ENCODE results near the gene ARHGEF26.

The ARHGEF26 gene

GRCh38 chr3:154304116-154304786 lies 183.1 kb downstream of the ARHGEF26 start:
- no peak overlapping the region for H3K27ac ChIP-seq
- TF ChIP-seq CTCF (IDR thresholded peaks at IDR 0.05) (no peak), ZFX (IDR thresholded peaks at IDR 0.05; ENCODE audit: borderline replicate concordance) (no peak)

- H3K27ac ChIP-seq, result no peak overlapping the region
- TF ChIP-seq ZFX (IDR thresholded peaks at IDR 0.05; ENCODE audit: borderline replicate concordance), result no peak
- TF ChIP-seq CTCF (IDR thresholded peaks at IDR 0.05), result no peak
These were observed 183.7 kb downstream of the ARHGEF26 start for GRCh38 chr3:154304936-154305335.

- H3K27ac ChIP-seq, result no peak overlapping the region
- no peak for TF ChIP-seq ZFX (IDR thresholded peaks at IDR 0.05; ENCODE audit: borderline replicate concordance)
- TF ChIP-seq CTCF (IDR thresholded peaks at IDR 0.05), result no peak
These were observed 186.2 kb downstream of the ARHGEF26 start for GRCh38 chr3:154307363-154307762.
